Tibial nerve (tissue), 4 donors: ENCODE results near the gene SPNS1.

Source experiments
- CTCF ChIP-seq, 5 experiments: fragments of 200-600 bp in 3 of 5; fragments of 450-650 bp in 2 of 5; sonication (generic) in 3 of 5; IDR thresholded peaks; one replicate each; pipeline ENCODE4 v1.5.1; 2016 to 2019; ENCODE audit warnings: antibody characterized with exemption in 5 of 5, mild to moderate bottlenecking in 3 of 5, moderate library complexity in 2 of 5
- EP300 ChIP-seq, 2 donors: sonication (generic); formaldehyde crosslinking; IDR thresholded peaks; one replicate each; pipeline ENCODE4 v1.6.1; 2017; ENCODE audit warnings: antibody characterized with exemption in 2 of 2, mild to moderate bottlenecking in 1 of 2

GRCh38 chr16:28935346-28935745 is 39.2 kb upstream of the SPNS1 start:
- TF ChIP-seq EP300 (IDR thresholded peaks at IDR 0.05) (no peak), CTCF (IDR thresholded peaks at IDR 0.05) (no peak)
